ENCODE results near the gene PCDH19.

DNA sequence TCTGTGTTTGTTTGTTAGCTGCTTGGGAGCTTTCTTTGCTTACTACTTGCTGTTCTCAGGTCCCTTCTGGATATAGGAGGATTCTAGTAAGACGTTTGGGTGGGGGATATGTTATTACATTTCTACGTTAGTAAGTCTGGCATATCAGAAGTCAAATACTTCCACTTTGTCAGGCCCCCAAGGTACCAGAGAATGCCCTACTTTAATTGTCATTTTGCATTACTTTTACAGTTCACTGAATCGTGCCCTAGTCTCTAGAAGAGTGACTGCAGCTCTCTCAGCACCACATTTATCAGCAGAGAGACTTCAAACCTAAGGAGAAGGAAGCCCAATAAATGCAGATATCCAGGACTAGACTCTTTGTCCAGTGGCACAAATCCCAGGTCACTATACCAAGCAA, 54.4 kb downstream of the PCDH19 start:
- TF ChIP-seq, protein P1, sequence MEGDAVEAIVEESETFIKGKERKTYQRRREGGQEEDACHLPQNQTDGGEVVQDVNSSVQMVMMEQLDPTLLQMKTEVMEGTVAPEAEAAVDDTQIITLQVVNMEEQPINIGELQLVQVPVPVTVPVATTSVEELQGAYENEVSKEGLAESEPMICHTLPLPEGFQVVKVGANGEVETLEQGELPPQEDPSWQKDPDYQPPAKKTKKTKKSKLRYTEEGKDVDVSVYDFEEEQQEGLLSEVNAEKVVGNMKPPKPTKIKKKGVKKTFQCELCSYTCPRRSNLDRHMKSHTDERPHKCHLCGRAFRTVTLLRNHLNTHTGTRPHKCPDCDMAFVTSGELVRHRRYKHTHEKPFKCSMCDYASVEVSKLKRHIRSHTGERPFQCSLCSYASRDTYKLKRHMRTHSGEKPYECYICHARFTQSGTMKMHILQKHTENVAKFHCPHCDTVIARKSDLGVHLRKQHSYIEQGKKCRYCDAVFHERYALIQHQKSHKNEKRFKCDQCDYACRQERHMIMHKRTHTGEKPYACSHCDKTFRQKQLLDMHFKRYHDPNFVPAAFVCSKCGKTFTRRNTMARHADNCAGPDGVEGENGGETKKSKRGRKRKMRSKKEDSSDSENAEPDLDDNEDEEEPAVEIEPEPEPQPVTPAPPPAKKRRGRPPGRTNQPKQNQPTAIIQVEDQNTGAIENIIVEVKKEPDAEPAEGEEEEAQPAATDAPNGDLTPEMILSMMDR (IDR thresholded peaks at IDR 0.05; ENCODE audit: insufficient read depth, low read length), result no peak
- no peak for TF ChIP-seq POLR2AphosphoS5 (IDR thresholded peaks at IDR 0.05; ENCODE audit: low read depth)
- TF ChIP-seq, protein P2, sequence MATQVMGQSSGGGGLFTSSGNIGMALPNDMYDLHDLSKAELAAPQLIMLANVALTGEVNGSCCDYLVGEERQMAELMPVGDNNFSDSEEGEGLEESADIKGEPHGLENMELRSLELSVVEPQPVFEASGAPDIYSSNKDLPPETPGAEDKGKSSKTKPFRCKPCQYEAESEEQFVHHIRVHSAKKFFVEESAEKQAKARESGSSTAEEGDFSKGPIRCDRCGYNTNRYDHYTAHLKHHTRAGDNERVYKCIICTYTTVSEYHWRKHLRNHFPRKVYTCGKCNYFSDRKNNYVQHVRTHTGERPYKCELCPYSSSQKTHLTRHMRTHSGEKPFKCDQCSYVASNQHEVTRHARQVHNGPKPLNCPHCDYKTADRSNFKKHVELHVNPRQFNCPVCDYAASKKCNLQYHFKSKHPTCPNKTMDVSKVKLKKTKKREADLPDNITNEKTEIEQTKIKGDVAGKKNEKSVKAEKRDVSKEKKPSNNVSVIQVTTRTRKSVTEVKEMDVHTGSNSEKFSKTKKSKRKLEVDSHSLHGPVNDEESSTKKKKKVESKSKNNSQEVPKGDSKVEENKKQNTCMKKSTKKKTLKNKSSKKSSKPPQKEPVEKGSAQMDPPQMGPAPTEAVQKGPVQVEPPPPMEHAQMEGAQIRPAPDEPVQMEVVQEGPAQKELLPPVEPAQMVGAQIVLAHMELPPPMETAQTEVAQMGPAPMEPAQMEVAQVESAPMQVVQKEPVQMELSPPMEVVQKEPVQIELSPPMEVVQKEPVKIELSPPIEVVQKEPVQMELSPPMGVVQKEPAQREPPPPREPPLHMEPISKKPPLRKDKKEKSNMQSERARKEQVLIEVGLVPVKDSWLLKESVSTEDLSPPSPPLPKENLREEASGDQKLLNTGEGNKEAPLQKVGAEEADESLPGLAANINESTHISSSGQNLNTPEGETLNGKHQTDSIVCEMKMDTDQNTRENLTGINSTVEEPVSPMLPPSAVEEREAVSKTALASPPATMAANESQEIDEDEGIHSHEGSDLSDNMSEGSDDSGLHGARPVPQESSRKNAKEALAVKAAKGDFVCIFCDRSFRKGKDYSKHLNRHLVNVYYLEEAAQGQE (IDR thresholded peaks at IDR 0.05; ENCODE audit: insufficient replicate concordance, low read depth), result no peak
- no peak for TF ChIP-seq SPI1 (IDR thresholded peaks at IDR 0.05; ENCODE audit: borderline replicate concordance, low read depth)
- TF ChIP-seq GABPA (IDR thresholded peaks at IDR 0.05; ENCODE audit: low read depth), result no peak
